HG03108 (cell line): ENCODE results near the gene PSMB8.
"Not testable (repeated sequence)": the region's sequence is repeated elsewhere in the genome, so short reads cannot be mapped to it uniquely, and the experiment has no call there.

Experiments used
- ATAC-seq: cut with Tn5 transposase; IDR thresholded peaks from one replicate; pipeline ENCODE4 v1.9.1; 2021; ENCODE audit warnings: moderate library complexity; ENCODE audit not compliant: unreplicated experiment

Gene PSMB8

GRCh38 chr6:32838114-32838958 lies 5.5 kb downstream of the PSMB8 start, which contains the start of gene TAP2:
TAP2 (minus strand) TSS chr6:32838739; CDS start chr6:32838233, 506 bp downstream.
- ATAC-seq = peak; percentile 71

DNA sequence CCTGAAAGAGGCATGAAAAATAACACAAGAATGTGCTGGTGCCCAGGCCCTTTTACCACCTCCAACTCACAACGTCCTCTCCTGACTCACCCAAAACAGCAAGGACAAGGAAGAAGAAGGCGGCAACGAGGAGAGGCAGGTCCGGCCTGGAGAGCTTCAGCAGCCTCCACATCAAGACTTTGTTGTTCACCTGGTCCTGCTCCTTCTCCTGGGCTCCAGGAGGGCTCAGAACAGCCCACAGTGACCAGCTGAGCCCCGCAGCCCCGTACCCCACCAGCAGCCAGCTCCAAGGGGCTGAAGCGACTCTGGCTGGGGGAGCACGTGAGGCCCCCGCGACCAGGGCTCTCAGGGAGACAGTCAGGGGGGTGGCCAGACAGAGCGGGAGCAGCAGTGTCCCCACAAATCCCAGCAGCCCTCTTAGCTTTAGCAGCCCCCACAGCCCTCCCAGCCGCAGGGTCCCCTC lies 6.2 kb downstream of the PSMB8 start:
- no peak for ATAC-seq

GRCh38 chr6:32836873-32837272 lies 7.0 kb downstream of the PSMB8 start:
- no peak for ATAC-seq

GRCh38 chr6:32835167-32835893 lies 8.5 kb downstream of the PSMB8 start:
- ATAC-seq = no peak

- ATAC-seq = no peak
Observed at GRCh38 chr6:32833664-32834063, 10.2 kb downstream of the PSMB8 start.

GRCh38 chr6:32832535-32832934 lies 11.3 kb downstream of the PSMB8 start:
- no peak for ATAC-seq

GRCh38 chr6:32830936-32831335 lies 12.9 kb downstream of the PSMB8 start:
- no peak for ATAC-seq

- ATAC-seq = no peak
Observed at GRCh38 chr6:32830017-32830416, 13.8 kb downstream of the PSMB8 start.

DNA sequence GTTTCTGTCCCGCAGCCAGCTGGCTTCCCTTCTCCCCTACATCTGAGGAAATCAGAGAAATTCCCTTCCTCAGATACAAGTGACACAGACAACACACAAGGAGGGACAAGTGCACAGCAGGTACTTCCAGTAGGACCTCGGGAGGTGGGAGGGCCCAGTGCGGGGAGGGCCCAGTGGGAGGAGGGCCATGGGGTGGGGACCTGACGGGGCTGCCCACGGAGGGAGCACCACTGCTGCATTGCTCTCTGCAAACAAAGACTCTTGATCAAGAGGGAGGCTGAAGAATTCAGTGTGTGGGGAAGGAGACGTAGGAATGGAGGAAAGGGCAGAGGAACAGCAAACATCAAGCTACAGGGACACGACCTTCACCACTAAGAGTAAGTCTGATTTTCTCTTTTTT lies 14.4 kb downstream of the PSMB8 start:
- no peak for ATAC-seq

DNA sequence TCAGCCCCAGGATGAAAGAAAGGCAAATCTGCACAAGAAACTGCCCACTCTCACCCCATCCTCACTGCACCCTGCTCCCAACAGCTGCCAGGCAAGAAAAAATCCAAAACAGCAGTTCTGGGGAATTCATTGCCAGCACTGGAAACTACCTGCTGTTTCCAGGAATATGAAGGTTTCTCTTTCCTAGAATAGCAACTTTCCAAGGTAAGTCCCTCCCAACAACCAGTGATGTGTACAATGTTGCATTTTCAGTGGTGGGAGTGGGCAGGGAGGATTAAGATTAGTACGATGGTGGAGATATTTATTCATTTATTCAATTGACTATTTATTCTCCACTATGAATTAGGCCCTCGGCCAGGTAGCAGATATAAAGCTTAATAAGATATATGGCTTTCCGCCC lies 16.8 kb downstream of the PSMB8 start:
- no peak for ATAC-seq

- no peak for ATAC-seq
Observed at GRCh38 chr6:32825966-32826365, 17.9 kb downstream of the PSMB8 start.

DNA sequence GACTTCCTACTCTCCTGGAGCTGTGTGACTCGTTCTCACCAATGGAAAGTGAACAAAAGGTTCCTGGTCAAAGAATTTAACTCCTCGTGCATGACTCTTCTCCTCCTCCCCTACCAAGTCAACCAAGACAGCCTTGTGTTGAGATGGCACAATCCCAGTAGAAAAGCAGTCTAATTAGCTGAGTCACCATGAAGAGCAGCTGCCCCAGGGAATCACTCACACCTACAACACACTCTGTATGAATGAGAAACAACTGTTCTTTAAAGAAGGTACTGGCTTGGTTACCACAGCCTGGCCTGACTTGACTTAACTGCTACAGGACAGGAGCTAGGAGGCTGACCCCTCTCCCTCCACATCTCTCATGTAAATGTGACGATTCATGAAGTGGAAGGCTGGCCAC lies 24.1 kb downstream of the PSMB8 start:
- ATAC-seq = no peak

GRCh38 chr6:32818867-32819266 lies 25.0 kb downstream of the PSMB8 start:
- no peak for ATAC-seq

GRCh38 chr6:32816746-32817204 lies 27.1 kb downstream of the PSMB8 start, which contains the start of gene HLA-DOB:
HLA-DOB (minus strand) TSS chr6:32817002; CDS start chr6:32816951, 51 bp downstream.
- peak; percentile 34 for ATAC-seq

DNA sequence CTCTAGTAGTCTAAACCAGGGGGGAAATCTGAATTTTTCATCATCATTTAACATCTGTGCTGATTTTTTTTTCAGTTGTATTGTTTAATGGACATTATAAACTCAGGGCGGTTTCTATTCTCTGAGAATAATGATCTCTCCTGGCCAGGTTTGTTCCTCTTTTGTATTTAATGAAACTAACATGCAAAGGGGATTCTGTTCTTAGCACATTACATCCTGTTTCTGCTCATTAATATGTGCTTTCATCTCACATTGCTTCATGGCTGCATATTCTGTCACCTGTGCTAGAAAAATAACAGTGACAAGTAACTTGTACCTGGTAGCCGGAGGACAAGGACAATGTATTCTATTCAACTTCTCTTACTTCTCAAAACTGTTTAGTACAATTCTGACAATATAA lies 27.9 kb downstream of the PSMB8 start:
- peak; percentile 46 for ATAC-seq

GRCh38 chr6:32815115-32815514 lies 28.7 kb downstream of the PSMB8 start:
- ATAC-seq = no peak

GRCh38 chr6:32814145-32814544 lies 29.7 kb downstream of the PSMB8 start:
- ATAC-seq = no peak

- ATAC-seq = no peak
Observed at GRCh38 chr6:32809171-32809570, 34.7 kb downstream of the PSMB8 start.

DNA sequence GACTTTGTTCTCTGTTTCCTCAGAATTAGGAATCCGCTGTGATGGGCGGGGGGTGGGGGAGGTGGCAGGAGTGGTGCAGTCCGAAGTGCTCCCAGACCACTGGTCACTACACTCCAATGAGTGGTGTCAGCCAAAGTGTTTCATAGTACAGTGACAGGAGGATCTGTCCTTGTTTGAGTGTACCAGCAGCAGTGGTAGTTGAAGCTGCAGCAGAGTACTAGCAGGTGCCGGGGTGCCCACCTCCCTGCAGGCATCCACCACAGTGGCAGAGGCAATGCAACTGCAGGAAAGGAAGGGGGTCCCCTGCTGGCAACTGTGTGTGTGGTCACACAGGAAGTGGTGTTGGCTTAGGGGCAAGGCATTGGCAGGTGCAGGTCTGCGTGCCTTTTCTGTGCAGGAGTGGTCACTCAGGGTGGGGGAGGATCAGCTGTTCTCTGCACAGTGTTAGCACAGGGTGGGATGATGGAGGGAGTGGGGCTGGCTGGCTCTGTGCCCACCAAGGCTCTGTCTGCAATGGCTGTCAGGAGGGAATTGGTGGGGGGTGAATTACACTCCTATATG lies 36.7 kb downstream of the PSMB8 start:
- no peak for ATAC-seq

DNA sequence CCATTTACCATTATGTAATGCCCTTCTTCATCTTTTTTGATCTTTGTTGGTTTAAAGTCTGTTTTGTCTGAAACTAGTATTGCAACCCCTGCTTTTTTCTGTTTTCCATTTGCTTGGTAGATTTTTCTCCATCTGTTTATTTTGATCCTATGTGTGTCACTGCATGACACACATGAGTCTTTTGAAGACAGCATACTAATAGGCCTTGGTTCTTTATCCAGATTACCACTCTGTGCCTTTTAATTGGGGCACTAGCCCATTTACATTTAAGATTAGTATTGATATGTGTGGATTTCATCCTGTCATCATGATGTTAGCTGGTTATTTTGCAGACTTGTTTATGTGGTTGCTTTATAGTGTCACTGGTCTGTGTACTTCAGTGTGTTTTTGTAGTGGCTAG lies 38.4 kb downstream of the PSMB8 start:
- ATAC-seq = not testable (repeated sequence)

DNA sequence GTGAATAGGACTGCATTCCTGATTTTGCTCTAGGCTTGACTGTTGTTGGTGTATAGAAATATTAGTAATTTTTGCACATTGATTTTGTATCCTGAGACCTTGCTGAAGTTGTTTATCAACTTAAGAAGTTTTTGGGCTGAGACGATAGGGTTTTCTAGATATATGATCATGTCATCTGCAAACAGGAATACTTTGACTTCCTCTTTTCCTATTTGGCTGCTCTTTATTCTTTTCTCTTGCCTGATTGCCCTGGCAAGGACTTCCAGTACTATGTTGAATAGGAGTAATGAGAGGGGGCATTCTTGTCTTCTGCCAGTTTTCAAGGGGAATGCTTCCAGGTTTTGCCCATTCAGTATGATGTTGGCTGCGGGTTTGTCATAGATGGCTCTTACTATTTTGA lies 40.4 kb downstream of the PSMB8 start:
- no peak for ATAC-seq
